GM12892 (cell line): Measurements from ENCODE around the gene MAP2K3.

ENCODE experiments used
- DNase-seq: peaks from one replicate; pipeline ENCODE4 v3.0.0; 2011; ENCODE audit not compliant: insufficient read length
- FAIRE-seq: peaks from 2 replicates; lab custom pipeline; 2011; peaks lifted over from hg19 to GRCh38; lab: Jason Lieb, UNC
- POLR2A ChIP-seq: IDR thresholded peaks from 2 replicates; pipeline ENCODE4 v1.6.1; 2011; ENCODE audit warnings: low read depth, low read length, control low read depth
- POLR2AphosphoS5 ChIP-seq: IDR thresholded peaks from 2 replicates; pipeline ENCODE4 v1.6.1; 2011; ENCODE audit warnings: low read depth, low read length, control low read depth
- TAF1 ChIP-seq: IDR thresholded peaks from 2 replicates; pipeline ENCODE4 v1.6.1; 2011; ENCODE audit warnings: low read depth, mild to moderate bottlenecking, control low read depth, low read length, borderline replicate concordance

MAP2K3 gene

GRCh38 chr17:21294321-21295035, 10.0 kb downstream of the MAP2K3 start:
- no peak for DNase-seq
- FAIRE-seq = no peak
- TF ChIP-seq POLR2AphosphoS5 = no peak
- no peak for TF ChIP-seq POLR2A
- no peak for TF ChIP-seq TAF1

DNA sequence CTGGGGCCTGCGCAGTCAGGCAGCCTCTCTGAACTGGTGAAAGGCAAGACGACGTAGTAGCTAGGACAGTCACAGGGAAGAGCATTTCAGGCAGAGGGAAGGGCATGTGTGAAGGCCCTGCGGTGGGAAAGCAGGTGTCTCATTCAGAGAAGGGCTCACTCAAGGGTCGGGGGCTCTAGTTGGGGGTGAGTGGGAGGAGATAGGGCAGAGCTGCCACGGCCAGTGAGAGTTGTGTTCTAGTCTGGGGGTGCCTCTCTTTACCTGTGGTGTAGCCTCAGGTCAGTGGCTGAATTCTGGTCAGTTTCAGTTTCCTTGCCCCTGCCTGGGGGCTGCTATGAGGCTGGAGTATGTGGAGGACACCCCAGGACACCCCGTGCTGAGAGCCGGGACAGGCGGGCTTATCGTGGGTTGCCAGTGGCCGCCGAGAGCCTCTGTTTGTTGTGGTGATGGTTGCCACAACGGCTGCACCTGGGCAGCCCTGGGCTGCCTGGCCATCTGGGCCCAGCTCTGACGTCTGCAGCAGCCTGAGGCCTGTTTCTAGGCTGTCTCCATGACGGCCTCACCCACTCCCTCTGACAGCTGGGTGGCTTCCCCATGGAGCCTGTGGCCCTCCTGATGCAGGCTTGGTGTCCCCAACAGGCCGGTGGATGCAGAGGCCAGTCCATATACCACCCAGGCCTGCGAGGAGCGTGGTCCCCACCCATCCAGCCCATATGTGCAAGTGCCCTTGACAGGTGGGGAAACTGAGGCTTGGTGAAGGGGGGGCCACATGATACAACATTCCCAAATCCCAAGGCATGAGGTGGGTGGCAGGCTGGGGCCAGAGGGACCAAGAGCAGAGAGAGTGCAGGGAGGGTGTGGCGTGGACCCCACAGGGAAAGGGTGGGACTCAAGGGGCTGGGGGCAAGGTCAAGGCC, 10.8 kb downstream of the MAP2K3 start:
- peak; percentile 17 for FAIRE-seq
- DNase-seq = no peak

DNA sequence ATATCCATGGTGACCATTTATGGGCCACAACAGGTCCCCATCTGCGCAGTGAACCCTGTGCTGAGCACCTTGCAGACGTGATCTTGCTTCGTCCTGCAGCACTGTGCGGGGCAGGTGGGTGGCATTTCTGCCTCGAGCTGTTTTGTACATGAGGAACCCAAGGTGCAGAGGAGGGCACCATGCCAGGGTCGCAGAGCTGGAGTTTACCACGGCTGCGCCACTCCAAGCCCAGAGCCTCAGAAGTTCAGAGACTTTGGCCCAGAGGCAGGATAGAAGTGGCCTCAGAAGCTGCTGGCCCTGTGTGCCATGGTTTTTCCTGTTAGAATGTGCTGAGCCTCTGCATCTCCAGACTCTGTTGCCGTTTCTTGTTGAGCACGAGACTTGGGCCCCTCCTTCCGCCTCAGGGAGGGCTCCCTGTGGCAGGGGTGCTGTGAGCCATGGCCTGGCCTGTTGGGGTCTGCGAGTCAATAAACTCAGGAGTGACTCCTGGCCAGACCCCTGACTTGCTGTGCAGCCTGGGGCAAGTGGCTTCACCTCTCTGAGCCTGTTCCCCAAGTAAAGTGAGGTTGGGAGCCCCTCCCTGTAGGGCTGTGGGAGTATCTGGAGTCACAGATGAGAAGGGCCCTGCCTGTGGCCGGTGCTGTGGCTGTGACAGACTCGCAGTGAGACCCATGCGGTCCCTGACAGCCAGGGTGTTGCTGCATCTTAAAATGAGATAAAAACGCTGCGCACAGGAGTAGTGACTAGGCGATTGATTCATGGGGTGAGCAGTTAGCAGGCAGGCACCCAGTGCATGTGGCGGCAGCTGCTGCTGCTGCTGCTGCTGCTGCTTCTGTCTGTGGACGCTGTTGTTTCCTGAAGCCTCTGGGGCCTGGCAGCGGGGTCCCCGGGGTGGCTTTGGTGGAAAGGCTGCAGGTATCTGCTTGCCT, 11.8 kb downstream of the MAP2K3 start:
- TF ChIP-seq POLR2A (no peak), POLR2AphosphoS5 (no peak), TAF1 (no peak)
- no peak for FAIRE-seq
- no peak for DNase-seq

More for the DNA sequence above, 10.8 kb downstream of the MAP2K3 start:
- TF ChIP-seq TAF1 = no peak
- no peak for TF ChIP-seq POLR2A
- TF ChIP-seq POLR2AphosphoS5 = no peak

- no peak for DNase-seq
- TF ChIP-seq POLR2A (no peak), POLR2AphosphoS5 (no peak), TAF1 (no peak)
- FAIRE-seq = no peak
Measured at GRCh38 chr17:21297026-21297520, 12.6 kb downstream of the MAP2K3 start.

DNA sequence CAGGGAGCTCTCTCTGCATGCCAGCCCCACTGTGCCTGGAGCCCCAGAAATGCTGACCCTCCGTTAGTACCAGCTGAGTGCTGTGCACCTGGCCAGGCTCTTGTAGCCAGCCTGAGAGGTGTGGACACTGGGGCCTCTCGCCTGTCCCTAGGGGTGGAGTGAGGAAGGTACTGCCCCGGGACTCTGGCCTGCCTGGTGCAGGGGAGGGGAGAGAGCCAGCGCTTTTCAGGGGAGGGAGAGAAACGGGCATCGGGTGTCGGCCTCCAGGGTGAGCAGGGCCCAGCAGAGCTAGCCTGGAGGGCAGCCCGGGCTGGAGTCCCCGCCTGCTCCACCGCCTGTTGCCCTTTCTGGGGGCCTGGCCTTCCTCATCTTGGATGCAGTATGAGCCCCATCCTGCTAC, 13.1 kb downstream of the MAP2K3 start:
- no peak for FAIRE-seq
- no peak for DNase-seq
- TF ChIP-seq POLR2AphosphoS5 = no peak
- no peak for TF ChIP-seq POLR2A
- TF ChIP-seq TAF1 = no peak

DNA sequence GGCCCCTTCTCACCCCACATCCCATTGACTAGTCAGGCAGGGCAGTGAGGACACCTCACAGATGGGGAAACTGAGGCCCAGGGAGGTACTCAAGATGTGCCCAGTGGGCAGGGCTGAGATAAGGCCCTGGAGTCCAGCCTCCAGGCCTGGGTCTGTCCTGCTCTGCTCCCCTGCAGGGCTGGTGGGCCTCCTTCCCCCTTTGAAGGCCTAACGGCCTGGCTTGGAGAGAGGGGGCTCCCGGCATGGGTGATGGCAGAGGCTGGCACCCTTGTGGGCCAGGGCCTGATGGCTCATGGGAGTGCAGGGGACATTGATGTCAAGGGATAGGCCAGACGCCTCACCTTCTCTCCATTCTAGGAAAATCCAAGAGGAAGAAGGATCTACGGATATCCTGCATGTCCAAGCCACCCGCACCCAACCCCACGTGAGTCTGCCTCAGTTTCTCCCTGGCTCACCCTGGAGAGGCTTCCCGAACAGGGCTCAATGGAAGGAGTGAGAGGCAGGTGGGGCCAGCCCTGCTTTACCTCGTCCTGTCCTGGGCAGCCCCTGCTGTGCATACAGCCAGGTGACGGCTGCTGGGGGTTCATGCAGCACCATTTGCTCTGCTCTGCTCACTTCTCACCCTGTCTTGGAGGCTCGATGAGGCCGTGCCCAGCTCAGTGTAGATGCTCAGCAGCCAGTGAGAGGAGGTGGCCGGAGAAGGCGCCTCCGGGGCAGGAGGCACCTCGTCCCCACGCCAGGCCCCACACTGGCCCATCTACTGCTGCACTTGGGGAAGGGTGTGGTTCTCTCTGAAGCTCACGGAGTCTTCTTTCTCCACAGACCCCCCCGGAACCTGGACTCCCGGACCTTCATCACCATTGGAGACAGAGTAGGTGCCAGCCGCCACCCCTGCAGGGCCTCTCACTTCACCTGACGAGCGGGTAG, 13.8 kb downstream of the MAP2K3 start:
- DNase-seq (no peak), FAIRE-seq (no peak)
- TF ChIP-seq POLR2AphosphoS5 (no peak), POLR2A (no peak), TAF1 (no peak)

DNA sequence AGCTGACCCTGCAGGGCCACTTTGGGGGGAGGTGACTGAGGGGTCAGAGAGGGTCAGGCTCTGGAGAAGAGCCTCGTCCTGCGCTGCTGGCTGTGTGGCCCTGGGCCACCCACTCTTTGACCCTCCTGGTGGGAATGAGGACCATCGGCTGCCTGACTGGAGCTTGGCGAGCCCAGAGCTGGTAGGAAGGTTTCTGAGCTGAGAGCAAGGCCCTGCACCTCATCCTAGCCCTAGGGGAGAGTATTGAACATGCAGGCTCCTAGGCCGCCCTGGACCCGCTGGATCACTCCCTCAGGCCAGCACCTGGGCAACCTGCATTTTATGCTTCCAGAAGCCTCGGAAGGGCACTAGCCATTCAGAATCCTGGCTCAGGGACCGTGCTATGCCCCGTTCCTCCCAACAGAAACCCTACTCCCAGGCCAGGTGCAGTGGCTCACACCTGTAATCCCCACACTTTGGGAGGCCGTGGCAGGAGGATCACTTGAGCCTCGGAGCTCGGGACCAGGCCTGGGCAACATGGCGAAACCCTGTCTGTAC, 14.5 kb downstream of the MAP2K3 start:
- DNase-seq = no peak
- TF ChIP-seq POLR2AphosphoS5 (no peak), POLR2A (no peak), TAF1 (no peak)
- no peak for FAIRE-seq

GRCh38 chr17:21299981-21300600, 15.6 kb downstream of the MAP2K3 start:
- no peak for FAIRE-seq
- no peak for TF ChIP-seq POLR2AphosphoS5
- TF ChIP-seq POLR2A = no peak
- no peak for TF ChIP-seq TAF1
- no peak for DNase-seq
